GM18499 (cell line): Measurements from ENCODE around the gene KLHL29.

Source experiments
- ATAC-seq: cut with Tn5 transposase; IDR thresholded peaks from one replicate; pipeline ENCODE4 v1.9.1; 2021; ENCODE audit warnings: moderate number of reproducible peaks; ENCODE audit not compliant: insufficient read depth, unreplicated experiment

The KLHL29 gene

GRCh38 chr2:23596316-23596885, 211.4 kb downstream of the KLHL29 start:
- no peak for ATAC-seq

- ATAC-seq: no peak
Measured at GRCh38 chr2:23597687-23598086, 212.7 kb downstream of the KLHL29 start.

- no peak for ATAC-seq
Measured at GRCh38 chr2:23599006-23599405, 214.0 kb downstream of the KLHL29 start.

GRCh38 chr2:23599667-23600066, 214.7 kb downstream of the KLHL29 start:
- ATAC-seq: no peak

GRCh38 chr2:23600346-23600745, 215.4 kb downstream of the KLHL29 start:
- no peak for ATAC-seq

- ATAC-seq: no peak
Measured at GRCh38 chr2:23601301-23601965, 216.5 kb downstream of the KLHL29 start.

GRCh38 chr2:23602116-23602515, 217.1 kb downstream of the KLHL29 start:
- no peak for ATAC-seq

- no peak for ATAC-seq
Measured at GRCh38 chr2:23603156-23603555, 218.2 kb downstream of the KLHL29 start.

GRCh38 chr2:23603581-23603980, 218.6 kb downstream of the KLHL29 start:
- no peak for ATAC-seq

- ATAC-seq: no peak
Measured at GRCh38 chr2:23604731-23605130, 219.8 kb downstream of the KLHL29 start.

- ATAC-seq: no peak
Measured at GRCh38 chr2:23605236-23605635, 220.3 kb downstream of the KLHL29 start.

GRCh38 chr2:23606196-23606595, 221.2 kb downstream of the KLHL29 start:
- no peak for ATAC-seq

- no peak for ATAC-seq
Measured at GRCh38 chr2:23606968-23607367, 222.0 kb downstream of the KLHL29 start.

GRCh38 chr2:23607925-23608324, 222.9 kb downstream of the KLHL29 start:
- ATAC-seq: no peak

GRCh38 chr2:23609254-23609653, 224.3 kb downstream of the KLHL29 start:
- ATAC-seq: no peak

- no peak for ATAC-seq
Measured at GRCh38 chr2:23611839-23612238, 226.9 kb downstream of the KLHL29 start.

- no peak for ATAC-seq
Measured at GRCh38 chr2:23614701-23615100, 229.7 kb downstream of the KLHL29 start.

GRCh38 chr2:23615216-23616020, 230.4 kb downstream of the KLHL29 start:
- no peak for ATAC-seq

- no peak for ATAC-seq
Measured at GRCh38 chr2:23616630-23617029, 231.7 kb downstream of the KLHL29 start.

- ATAC-seq: no peak
Measured at GRCh38 chr2:23617167-23617810, 232.3 kb downstream of the KLHL29 start.

GRCh38 chr2:23617811-23618215, 232.8 kb downstream of the KLHL29 start:
- ATAC-seq: no peak
